ENCODE measurements around the gene FAM163A.

DNA sequence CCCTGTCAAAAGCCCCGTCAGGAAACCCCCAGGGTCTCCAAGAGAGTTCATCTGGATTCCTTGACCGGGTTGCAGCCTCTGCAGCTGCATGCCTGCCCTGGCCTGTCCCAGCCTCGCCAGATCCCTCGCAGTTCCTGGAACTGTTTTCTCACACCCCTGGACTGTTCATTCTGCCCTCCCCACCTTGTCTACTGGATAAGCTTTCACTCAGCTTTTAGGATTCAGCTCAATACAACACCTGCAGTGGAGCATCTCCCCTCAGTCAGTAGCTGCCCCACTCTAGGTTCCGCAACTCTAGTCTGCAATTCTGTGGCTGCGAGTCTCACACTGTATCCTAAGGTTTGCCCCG is 67.2 kb downstream of the FAM163A start:
- TF ChIP-seq, protein P1, sequence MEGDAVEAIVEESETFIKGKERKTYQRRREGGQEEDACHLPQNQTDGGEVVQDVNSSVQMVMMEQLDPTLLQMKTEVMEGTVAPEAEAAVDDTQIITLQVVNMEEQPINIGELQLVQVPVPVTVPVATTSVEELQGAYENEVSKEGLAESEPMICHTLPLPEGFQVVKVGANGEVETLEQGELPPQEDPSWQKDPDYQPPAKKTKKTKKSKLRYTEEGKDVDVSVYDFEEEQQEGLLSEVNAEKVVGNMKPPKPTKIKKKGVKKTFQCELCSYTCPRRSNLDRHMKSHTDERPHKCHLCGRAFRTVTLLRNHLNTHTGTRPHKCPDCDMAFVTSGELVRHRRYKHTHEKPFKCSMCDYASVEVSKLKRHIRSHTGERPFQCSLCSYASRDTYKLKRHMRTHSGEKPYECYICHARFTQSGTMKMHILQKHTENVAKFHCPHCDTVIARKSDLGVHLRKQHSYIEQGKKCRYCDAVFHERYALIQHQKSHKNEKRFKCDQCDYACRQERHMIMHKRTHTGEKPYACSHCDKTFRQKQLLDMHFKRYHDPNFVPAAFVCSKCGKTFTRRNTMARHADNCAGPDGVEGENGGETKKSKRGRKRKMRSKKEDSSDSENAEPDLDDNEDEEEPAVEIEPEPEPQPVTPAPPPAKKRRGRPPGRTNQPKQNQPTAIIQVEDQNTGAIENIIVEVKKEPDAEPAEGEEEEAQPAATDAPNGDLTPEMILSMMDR (conservative IDR thresholded peaks at IDR 0.05; ENCODE audit: low read length) = no peak
- TF ChIP-seq EZH2phosphoT487 (IDR thresholded peaks at IDR 0.05; ENCODE audit: borderline replicate concordance) = no peak
